IMR-90 (cell line): Measurements from ENCODE around the gene LAMB1. TPM values are rescaled to one million over a fixed set of nuclear protein-coding genes. Genes with fewer than 3 reads are reported as not detected.

Source experiments
- ATAC-seq: fragments of 200-7000 bp; cut with Tn5 transposase; 2 replicates; pipeline ENCODE4 v1.9.1; 2020; ENCODE audit warnings: low read depth, mild to moderate bottlenecking, moderate library complexity
- BruUV-seq: library from RNA; stranded (reverse); fragments of 400-500 nt; replicated peaks from 2 replicates; lab custom pipeline; 2021; lab: Mats Ljungman, UMichigan
- CTCF ChIA-PET: fragments of 300-600 bp; formaldehyde crosslinking; extraction: SDS; loops from one replicate; lab custom pipeline; 2021; ENCODE audit warnings: antibody characterized with exemption; lab: Yijun Ruan, JAX
- POLR2A ChIA-PET: fragments of 300-600 bp; sonication (Branson Sonifier 250); formaldehyde crosslinking; loops from one replicate; lab custom pipeline; 2022; ENCODE audit warnings: antibody characterized with exemption; ENCODE audit not compliant: unreplicated experiment; lab: Charles Lee
- DNase-seq: peaks from one replicate; pipeline ENCODE4 v3.0.0; 2013
- H2AFZ ChIP-seq: replicated peaks from 2 replicates; pipeline ENCODE3; 2013; ENCODE audit warnings: low read length, mild to moderate bottlenecking; ENCODE audit not compliant: poor library complexity
- H2AK5ac ChIP-seq: 2 replicates; pipeline ENCODE4 v1.6.1; 2013; ENCODE audit warnings: low read depth, low read length, inconsistent platforms
- H2AK9ac ChIP-seq: replicated peaks from 2 replicates; pipeline ENCODE3; 2013; ENCODE audit warnings: mild to moderate bottlenecking, low read depth, low read length, moderate library complexity; ENCODE audit not compliant: poor library complexity
- H2BK120ac ChIP-seq: 2 replicates; pipeline ENCODE4 v1.6.1; 2013; ENCODE audit warnings: low read depth, low read length, inconsistent platforms
- H2BK15ac ChIP-seq: 3 replicates; pipeline ENCODE4 v1.6.1; 2013; ENCODE audit warnings: low read depth, low read length, inconsistent platforms
- H2BK20ac ChIP-seq: 2 replicates; pipeline ENCODE4 v1.6.1; 2013; ENCODE audit warnings: low read depth, mild to moderate bottlenecking, inconsistent platforms, low read length, moderate library complexity
- H2BK5ac ChIP-seq: 2 replicates; pipeline ENCODE4 v1.6.1; 2013; ENCODE audit warnings: mild to moderate bottlenecking, low read depth, low read length, inconsistent platforms; ENCODE audit not compliant: poor library complexity, severe bottlenecking
- H3K14ac ChIP-seq: replicated peaks from 2 replicates; pipeline ENCODE4 v1.6.1; 2013; ENCODE audit warnings: low read depth, low read length, inconsistent platforms
- H3K18ac ChIP-seq: 2 replicates; pipeline ENCODE4 v1.6.1; 2013; ENCODE audit warnings: low read depth, low read length, control low read depth
- H3K23ac ChIP-seq: 2 replicates; pipeline ENCODE4 v1.6.1; 2013; ENCODE audit warnings: low read depth, low read length, inconsistent platforms
- H3K27ac ChIP-seq: 2 replicates; pipeline ENCODE4 v1.5.1; 2013; ENCODE audit warnings: mild to moderate bottlenecking, control low read depth, low read length; ENCODE audit not compliant: insufficient read depth
- H3K27me3 ChIP-seq: 2 replicates; pipeline ENCODE4 v1.6.1; 2013; ENCODE audit warnings: low read length; ENCODE audit not compliant: control insufficient read depth, insufficient read depth
- H3K36me3 ChIP-seq: 2 replicates; pipeline ENCODE4 v1.6.1; 2013; ENCODE audit warnings: low read length, mixed read lengths; ENCODE audit not compliant: control insufficient read depth, insufficient read depth
- H3K4ac ChIP-seq: 2 replicates; pipeline ENCODE4 v1.6.1; 2013; ENCODE audit warnings: low read depth, low read length, inconsistent platforms
- H3K4me1 ChIP-seq: 2 replicates; pipeline ENCODE4 v1.6.1; 2013; ENCODE audit warnings: low read length, mixed read lengths; ENCODE audit not compliant: control insufficient read depth, insufficient read depth
- H3K4me2 ChIP-seq: 2 replicates; pipeline ENCODE4 v1.6.1; 2013; ENCODE audit warnings: low read depth, mild to moderate bottlenecking, control low read depth, low read length, moderate library complexity
- H3K4me3 ChIP-seq: 2 replicates; pipeline ENCODE4 v1.5.1; 2013; ENCODE audit warnings: low read depth, mild to moderate bottlenecking, control low read depth, low read length, moderate library complexity; ENCODE audit not compliant: insufficient read depth
- H3K56ac ChIP-seq: 2 replicates; pipeline ENCODE4 v1.6.1; 2013; ENCODE audit warnings: low read length, inconsistent platforms; ENCODE audit not compliant: insufficient read depth; ENCODE audit errors: extremely low read depth
- H3K79me1 ChIP-seq, 2 experiments: 2 replicates each; pipeline ENCODE4 v1.6.1; 2013; ENCODE audit warnings: low read length in 2 of 2, inconsistent platforms in 1 of 2, low read depth in 1 of 2
- H3K9ac ChIP-seq: 2 replicates; pipeline ENCODE4 v1.6.1; 2013; ENCODE audit warnings: low read depth, low read length, control low read depth
- H3K9me1 ChIP-seq: 2 replicates; pipeline ENCODE4 v1.6.1; 2013; ENCODE audit warnings: low read length, inconsistent platforms; ENCODE audit not compliant: insufficient read depth
- H3K9me3 ChIP-seq: 2 replicates; pipeline ENCODE4 v1.6.1; 2013; ENCODE audit warnings: low read length; ENCODE audit not compliant: control insufficient read depth, insufficient read depth
- H4K20me1 ChIP-seq: 2 replicates; pipeline ENCODE4 v1.6.1; 2013; ENCODE audit warnings: low read length, inconsistent platforms; ENCODE audit not compliant: insufficient read depth
- H4K5ac ChIP-seq: 2 replicates; pipeline ENCODE4 v1.6.1; 2013; ENCODE audit warnings: mild to moderate bottlenecking, low read depth, low read length, control low read depth
- H4K8ac ChIP-seq, 2 experiments: 2 replicates each; pipeline ENCODE4 v1.6.1; 2013; ENCODE audit warnings: low read depth in 2 of 2, low read length in 2 of 2, control low read depth in 1 of 2, inconsistent platforms in 1 of 2
- H4K91ac ChIP-seq: 2 replicates; pipeline ENCODE4 v1.6.1; 2013; ENCODE audit warnings: low read depth, low read length, inconsistent platforms; ENCODE audit not compliant: insufficient read depth
- BHLHE40 ChIP-seq: fragments of 150-350 bp; IDR thresholded peaks from 2 replicates; pipeline ENCODE4 v1.6.1; 2016; ENCODE audit warnings: mild to moderate bottlenecking, low read depth, low read length
- CEBPB ChIP-seq: IDR thresholded peaks from 2 replicates; pipeline ENCODE4 v1.6.1; 2012; ENCODE audit warnings: low read depth, low read length, improper control_type of control experiment
- FOS ChIP-seq: fragments of 150-350 bp; IDR thresholded peaks from 2 replicates; pipeline ENCODE4 v1.6.1; 2016; ENCODE audit warnings: low read depth, low read length
- MXI1 ChIP-seq: IDR thresholded peaks from 2 replicates; pipeline ENCODE4 v1.6.1; 2012; ENCODE audit warnings: low read depth, mild to moderate bottlenecking, low read length, moderate library complexity, borderline replicate concordance
- NFE2L2 ChIP-seq: fragments of 150-350 bp; IDR thresholded peaks from 2 replicates; pipeline ENCODE4 v1.6.1; 2016; ENCODE audit warnings: low read depth, mild to moderate bottlenecking, low read length
- POLR2A ChIP-seq: IDR thresholded peaks from 2 replicates; pipeline ENCODE4 v1.6.1; 2012; ENCODE audit warnings: mild to moderate bottlenecking, low read depth, low read length
- RCOR1 ChIP-seq: IDR thresholded peaks from 2 replicates; pipeline ENCODE4 v1.6.1; 2012; ENCODE audit warnings: mild to moderate bottlenecking, low read length, improper control_type of control experiment; ENCODE audit not compliant: insufficient replicate concordance
- RFX5 ChIP-seq: IDR thresholded peaks from 2 replicates; pipeline ENCODE4 v1.8.0; 2012; ENCODE audit warnings: low read depth, mild to moderate bottlenecking, low read length, moderate library complexity
- dilution Hi-C: fragments of 300-500 bp; cut with HindIII; formaldehyde crosslinking; loops from one replicate; pipeline ENCODE4 v1.14.3; 2018; ENCODE audit warnings: low sequenced_read_pairs; ENCODE audit not compliant: unreplicated experiment
- in situ Hi-C: fragments of 300-500 bp; cut with MboI; formaldehyde crosslinking; loops from 3 replicates; pipeline ENCODE4 v1.14.3; 2019; ENCODE audit warnings: low sequenced_read_pairs, inconsistent platforms, mixed read lengths
- intact Hi-C: fragments of 100-400 bp; cut with micrococcal nuclease; formaldehyde crosslinking; loops from 2 replicates; pipeline ENCODE4 v1.10.0; 2022
- polyA plus RNA-seq, 3 experiments: library from polyadenylated mRNA; depleted of rRNA; stranded (reverse); fragments of >200 nt; gene quantifications; 2 replicates each; pipeline ENCODE4 v1.2.3, GENCODE V29; 2012; ENCODE audit warnings: low replicate concordance in 1 of 3
- total RNA-seq: library from RNA; depleted of rRNA; stranded (reverse); fragments of >200 nt; gene quantifications from 2 replicates; pipeline ENCODE4 v1.2.3, GENCODE V29; 2012

The LAMB1 gene
- total and polyA plus RNA-seq, 2 of the 4 experiments (the other 2 are of a cell fraction) = 114 to 117 TPM

GRCh38 chr7:108008827-108009226, 5.9 kb upstream of the LAMB1 start:
- Histone ChIP-seq H3K9ac (no peak overlapping the region), H3K27me3 (no peaks in the 10 kb centered on the region), H3K23ac (no peak overlapping the region), H3K9me1 (peaks cover 10% of the 10 kb centered on the region; the same call in 1 of the 2 replicates), H4K5ac (no peak overlapping the region), H3K4me3 (no peak overlapping the region), H4K20me1 (no peaks in the 10 kb centered on the region), H3K36me3 (no peaks in the 10 kb centered on the region), H3K4me1 (peaks cover 8% of the 10 kb centered on the region), H3K79me1 (no peaks in the 10 kb centered on the region), H3K4me2 (no peak overlapping the region), H2AK5ac (no peak overlapping the region), H4K8ac (no peak overlapping the region), H2AK9ac (no peak overlapping the region), H2AFZ (no peak overlapping the region), H3K9me3 (no peaks in the 10 kb centered on the region), H3K18ac (no peak overlapping the region), H2BK20ac (peak overlapping the region; percentile 9; the same call in 1 of the 2 replicates), H3K56ac (no peak overlapping the region), H2BK120ac (no peak overlapping the region), H4K91ac (no peak overlapping the region), H3K27ac (no peak overlapping the region), H2BK5ac (no peak overlapping the region), H2BK15ac (no peak overlapping the region), H3K4ac (no peak overlapping the region), H3K14ac (no peak overlapping the region)
- intact Hi-C loops (no loop called here), dilution Hi-C loops (loop anchor here (25.0 kb wide), 1 partner anchor 128 kb away; the partner anchor contains the start of gene LAMB4), in situ Hi-C loops (no loop called here)
- CTCF ChIA-PET = no interaction called here
- ATAC-seq = no peak
- no peak for TF ChIP-seq BHLHE40
- TF ChIP-seq RFX5 = no peak
- TF ChIP-seq NFE2L2 = no peak
- no peak for TF ChIP-seq RCOR1
- no peak for TF ChIP-seq CEBPB
- no peak for TF ChIP-seq MXI1
- no peak for TF ChIP-seq POLR2A
- TF ChIP-seq FOS = no peak
- BruUV-seq = no TSS peak
- no peak for DNase-seq
- POLR2A ChIA-PET = no interaction called here
